GM19035 (cell line): Measurements from ENCODE around the gene NEDD1.
A peak's percentile ranks its signal among the peaks of the same experiment; 100 is the strongest.

ENCODE experiments used
- ATAC-seq: cut with Tn5 transposase; IDR thresholded peaks from one replicate; pipeline ENCODE4 v1.9.1; 2021; ENCODE audit not compliant: unreplicated experiment

The NEDD1 gene, protein sequence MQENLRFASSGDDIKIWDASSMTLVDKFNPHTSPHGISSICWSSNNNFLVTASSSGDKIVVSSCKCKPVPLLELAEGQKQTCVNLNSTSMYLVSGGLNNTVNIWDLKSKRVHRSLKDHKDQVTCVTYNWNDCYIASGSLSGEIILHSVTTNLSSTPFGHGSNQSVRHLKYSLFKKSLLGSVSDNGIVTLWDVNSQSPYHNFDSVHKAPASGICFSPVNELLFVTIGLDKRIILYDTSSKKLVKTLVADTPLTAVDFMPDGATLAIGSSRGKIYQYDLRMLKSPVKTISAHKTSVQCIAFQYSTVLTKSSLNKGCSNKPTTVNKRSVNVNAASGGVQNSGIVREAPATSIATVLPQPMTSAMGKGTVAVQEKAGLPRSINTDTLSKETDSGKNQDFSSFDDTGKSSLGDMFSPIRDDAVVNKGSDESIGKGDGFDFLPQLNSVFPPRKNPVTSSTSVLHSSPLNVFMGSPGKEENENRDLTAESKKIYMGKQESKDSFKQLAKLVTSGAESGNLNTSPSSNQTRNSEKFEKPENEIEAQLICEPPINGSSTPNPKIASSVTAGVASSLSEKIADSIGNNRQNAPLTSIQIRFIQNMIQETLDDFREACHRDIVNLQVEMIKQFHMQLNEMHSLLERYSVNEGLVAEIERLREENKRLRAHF

GRCh38 chr12:96906849-96907670 lies at the start of gene NEDD1:
NEDD1 (plus strand) TSS chr12:96907257; CDS start chr12:96909760, 2,503 bp downstream.
- peak; percentile 91 for ATAC-seq

DNA sequence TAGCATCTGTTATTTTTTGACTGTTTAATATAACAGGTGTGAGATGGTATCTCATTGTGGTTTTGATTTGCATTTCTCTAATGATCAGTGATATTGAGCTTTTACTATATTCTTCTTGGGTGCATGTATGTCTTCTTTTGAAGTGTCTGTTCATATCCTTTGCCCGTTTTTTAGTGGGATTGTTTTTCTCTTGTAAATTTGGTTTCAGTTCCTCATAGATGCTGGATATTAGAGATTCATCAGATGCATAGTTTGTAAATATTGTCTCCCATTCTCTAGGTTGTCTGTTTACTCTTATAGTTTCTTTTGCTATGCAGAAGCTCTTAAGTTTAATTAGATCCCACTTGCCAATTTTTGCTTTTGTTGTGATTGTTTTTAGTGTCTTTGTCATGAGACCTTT lies 48.9 kb upstream of the NEDD1 start:
- no peak for ATAC-seq

DNA sequence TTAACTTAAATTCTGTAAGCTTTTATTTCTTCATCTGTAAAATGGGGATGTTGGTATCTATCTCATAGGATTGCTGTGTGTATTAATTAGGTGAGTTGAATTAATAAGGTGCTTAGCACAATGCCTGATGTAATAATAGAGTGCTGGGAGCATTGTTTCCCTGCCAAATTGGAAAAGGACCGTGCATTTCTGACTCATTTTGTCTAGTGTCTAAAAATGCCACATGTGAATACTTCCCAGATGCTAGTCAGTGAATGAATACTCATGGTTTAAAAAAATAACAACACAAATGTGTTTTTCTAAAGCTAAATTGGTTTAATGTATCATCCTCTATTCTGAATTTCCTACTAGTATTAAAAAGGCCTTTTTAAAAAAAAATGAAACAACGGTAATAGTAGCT lies 45.4 kb upstream of the NEDD1 start:
- ATAC-seq = no peak

DNA sequence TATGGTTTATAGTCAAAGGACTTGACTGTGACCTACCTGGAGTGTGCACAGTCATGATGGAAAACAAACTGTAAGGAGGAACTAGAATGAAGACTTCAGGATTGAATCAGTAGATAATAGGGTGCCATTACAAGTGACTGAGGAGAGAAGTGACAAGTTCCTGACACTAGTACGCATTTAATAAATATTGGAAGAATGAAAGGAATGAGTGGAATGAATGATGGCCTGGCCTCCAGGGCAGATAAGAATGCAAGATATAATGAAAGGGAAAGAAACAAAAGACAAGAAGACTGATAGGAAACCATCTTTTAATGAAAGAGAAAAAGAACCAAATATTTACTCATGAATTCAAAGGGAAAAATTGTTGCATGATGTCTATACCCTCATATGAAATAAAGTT lies 44.7 kb upstream of the NEDD1 start:
- ATAC-seq = no peak

DNA sequence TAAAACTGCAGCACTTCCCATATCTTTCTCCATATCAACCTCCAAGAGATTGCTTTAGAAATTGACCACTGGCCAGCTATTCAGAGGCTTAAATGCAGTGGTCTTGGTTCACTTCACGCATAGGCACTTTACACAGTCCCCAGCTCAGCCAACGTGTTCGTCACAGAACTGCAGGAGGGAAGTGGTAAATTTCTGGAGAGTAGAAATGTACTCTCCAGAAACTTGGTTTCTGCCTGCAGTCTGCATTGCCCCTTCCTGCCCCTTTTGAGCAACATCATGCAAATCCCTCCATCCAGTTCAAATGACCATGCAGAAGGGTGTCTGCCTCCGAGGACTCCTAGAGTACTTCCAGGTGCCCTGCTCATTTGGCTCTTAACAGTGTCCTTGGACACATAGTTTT lies 42.7 kb upstream of the NEDD1 start:
- ATAC-seq = no peak

DNA sequence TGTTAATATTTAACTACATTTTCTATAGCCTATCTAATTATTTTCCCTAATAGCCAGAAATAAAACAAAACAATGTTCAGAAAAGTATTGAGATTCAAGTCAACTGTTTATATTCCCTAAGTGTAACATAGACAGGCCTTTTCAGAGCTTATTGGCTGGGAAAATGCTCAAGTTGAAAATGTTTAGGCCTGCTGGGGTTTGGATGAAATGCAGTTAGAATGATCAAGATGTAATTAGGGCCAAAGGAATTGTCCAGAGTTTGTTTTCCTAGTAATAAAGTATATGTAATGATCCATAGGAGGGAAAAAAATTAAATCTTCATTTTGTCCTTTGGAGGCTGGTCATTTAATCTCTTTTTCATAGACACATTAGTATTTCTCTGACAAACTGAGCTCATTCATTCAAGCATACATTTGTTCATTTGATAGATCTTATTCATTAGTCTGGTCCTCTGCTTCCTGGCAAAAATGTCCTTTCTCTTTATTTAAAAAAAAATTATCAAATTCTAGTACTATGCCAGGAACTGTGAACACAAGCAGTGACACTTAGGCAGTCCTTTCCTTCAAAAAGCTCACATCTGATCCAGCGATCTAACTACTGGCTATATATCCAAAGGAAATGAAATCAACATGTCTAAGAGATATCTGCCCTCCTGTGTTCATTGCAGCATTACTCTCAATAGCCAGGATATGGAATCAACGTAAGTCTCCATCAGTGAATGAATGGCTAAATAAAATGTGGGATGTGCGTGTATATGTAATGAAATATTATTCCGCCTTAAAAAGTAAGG lies 40.1 kb upstream of the NEDD1 start:
- ATAC-seq = no peak

- ATAC-seq = no peak
Observed at GRCh38 chr12:96870946-96871345, 36.1 kb upstream of the NEDD1 start.

- ATAC-seq = no peak
Observed at GRCh38 chr12:96872961-96873360, 34.1 kb upstream of the NEDD1 start.

DNA sequence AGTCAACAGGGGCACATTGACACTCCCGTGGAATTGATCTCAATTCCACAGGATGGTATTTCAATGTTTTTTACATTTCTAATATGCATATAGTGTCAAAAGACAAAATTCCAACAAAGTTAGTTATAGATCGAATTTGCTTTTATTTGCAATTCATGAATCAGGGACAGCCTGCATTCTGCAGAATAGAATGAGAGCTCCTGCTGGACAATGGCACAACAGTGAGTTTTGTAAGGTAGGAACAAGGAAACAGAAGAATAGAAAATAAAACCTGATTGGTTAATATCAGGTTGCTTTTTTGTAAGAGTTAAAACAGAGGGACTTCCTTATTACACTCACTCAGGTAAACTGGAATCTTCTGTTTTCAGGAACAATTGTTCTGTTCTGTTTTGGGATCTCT lies 32.8 kb upstream of the NEDD1 start:
- no peak for ATAC-seq

DNA sequence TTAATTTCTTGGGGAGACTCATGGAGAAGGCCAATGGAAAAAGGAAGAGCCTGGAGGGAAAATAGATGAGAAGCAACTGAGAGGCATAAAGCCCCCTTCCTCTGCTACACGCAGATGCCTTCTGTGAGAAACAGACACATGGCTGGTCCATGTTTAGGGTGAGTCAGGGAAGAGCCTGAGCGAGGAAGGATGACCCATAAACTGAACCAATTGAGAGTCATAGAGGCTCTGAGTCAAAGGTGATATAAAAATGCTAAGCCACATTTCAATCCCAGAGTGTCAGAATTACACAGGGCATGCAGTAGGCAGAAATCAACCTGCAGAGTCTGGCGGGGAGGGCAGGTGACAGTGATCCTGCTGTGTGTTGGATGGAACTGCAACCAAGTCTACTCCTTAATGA lies 30.1 kb upstream of the NEDD1 start:
- no peak for ATAC-seq

GRCh38 chr12:96878704-96879103 lies 28.4 kb upstream of the NEDD1 start:
- no peak for ATAC-seq

DNA sequence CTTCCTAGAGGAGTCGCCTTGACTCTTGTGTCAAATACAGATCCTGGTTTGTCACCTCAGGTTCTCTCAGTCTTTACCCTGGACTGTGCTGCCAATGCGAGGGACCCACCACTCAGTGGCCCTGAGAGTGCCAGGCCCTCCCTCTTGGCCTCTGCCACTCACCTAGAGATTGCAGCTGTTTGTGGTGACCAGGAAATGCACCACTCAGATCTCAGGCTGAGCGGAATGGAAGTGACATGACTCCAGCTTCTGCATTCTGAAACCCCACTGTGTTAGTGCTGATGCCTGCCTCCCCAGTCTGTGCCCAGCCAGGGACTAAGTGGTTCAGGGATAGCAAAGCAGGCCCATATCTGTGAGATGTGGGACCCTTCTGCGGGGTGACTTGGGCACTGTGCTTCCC lies 27.8 kb upstream of the NEDD1 start:
- no peak for ATAC-seq

DNA sequence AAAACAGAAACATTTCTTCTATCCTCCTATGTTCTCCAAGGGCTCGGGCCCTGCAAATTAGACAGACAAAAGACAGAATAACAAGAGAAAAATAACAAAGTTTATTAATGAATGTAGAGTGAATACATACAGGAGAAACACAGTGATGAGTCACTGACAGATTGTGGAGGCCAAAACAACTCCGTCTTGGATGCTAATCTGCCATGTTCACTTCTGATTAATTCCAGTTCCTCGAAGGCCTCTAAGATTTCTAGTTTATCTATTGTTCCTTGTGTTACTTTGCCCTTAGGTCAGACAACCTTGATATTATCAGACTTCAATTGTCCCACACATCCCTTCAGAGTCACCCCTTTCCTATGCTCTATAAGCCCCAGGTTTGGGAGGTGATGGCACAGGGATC lies 26.8 kb upstream of the NEDD1 start:
- ATAC-seq = no peak

- ATAC-seq = no peak
Observed at GRCh38 chr12:96881608-96882007, 25.4 kb upstream of the NEDD1 start.

DNA sequence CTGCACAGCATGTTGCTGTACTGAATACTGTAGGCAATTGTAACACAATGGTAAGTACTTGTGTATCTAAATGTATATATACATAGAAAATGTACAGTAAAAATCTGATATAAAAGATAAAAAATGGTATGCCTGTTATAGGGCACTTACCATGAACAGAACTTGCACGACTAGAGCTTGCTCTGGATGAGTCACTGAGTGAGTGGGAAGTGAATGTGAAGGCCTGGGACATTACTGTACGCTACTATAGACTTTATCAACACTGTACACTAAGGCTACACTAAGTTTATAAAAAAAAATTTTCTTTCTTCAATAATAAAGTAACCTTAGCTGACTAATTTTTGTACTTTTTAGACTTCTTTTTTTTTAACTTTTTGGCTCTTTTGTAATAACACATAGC lies 24.2 kb upstream of the NEDD1 start:
- ATAC-seq = no peak

- ATAC-seq = no peak
Observed at GRCh38 chr12:96883571-96883970, 23.5 kb upstream of the NEDD1 start.

DNA sequence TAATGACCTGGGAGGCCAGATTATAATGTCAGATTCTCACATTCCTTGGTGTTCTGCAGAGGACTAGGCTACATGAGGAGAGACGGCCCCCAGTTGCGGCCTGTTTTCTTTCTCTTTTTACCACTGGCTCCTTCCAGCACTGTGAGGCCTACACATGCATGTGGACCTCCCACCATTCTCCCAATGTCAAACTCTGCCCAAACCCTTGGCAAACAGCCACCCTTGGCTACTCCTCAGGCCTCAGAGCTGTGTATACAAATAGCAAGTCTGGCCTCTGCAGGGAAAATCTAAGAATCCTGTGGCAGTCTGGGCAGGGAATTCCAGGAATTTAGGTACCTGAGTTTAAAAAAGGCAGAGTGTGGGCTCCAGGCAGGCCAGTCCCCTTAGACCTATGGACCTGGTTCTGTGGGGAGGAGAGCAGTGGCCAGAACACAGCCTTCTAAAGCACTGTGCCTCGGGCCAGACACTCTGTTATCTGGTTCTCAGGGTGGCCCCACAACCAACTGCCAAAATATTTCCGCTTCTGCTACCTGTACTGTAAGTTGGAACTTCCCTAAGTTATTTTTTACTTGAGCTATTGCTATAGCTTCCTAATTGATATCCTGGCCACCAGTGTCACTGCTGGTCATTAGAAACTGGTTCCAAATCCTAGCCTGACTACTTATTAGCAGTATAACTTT lies 19.9 kb upstream of the NEDD1 start:
- no peak for ATAC-seq

DNA sequence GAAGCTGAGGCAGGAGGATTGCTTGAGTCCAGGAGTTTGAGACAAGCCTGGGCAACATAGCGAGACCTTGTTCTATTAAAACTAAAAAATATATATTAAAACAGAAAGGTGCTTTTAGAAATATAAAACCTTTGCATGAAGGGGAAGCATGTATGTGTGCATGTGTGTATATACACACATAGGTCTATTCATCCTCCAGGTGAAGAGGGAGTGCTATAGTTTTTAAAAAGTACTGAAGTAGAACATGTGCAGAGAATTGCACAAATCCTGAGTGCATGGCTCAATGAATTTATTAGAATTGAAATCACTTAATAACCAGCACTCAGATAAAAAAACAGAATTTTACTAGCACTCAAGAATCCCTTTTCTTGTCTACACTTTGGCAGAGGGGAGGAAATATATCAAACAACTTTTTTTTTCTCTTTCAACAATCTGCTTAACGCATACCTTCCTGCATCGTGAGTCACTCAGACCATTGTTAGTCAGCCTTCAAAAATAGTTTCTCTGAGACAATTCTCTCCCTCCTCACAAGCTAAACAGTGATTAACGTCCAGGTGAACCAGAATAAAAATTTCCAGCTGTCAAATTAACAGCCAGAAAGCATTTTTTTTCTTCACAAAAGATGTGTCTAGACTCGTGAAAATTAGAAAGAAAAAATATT lies 17.7 kb upstream of the NEDD1 start:
- no peak for ATAC-seq

GRCh38 chr12:96890331-96890730 lies 16.7 kb upstream of the NEDD1 start:
- ATAC-seq = no peak

- ATAC-seq = no peak
Observed at GRCh38 chr12:96892104-96892503, 15.0 kb upstream of the NEDD1 start.
